IPS DF 4.7 (cell line): ENCODE results near the gene CYP4A22.
"Not testable (repeated sequence)": the region's sequence is repeated elsewhere in the genome, so short reads cannot be mapped to it uniquely, and the experiment has no call there.

ENCODE experiments used
- DNase-seq: peaks from one replicate; pipeline ENCODE4 v3.0.0-alpha.2; 2013; ENCODE audit warnings: low spot score; ENCODE audit errors: extremely low read depth

The CYP4A22 gene

GRCh38 chr1:47149162-47149561 lies 11.9 kb downstream of the CYP4A22 start:
- not testable (repeated sequence) for DNase-seq

GRCh38 chr1:47156457-47156856 lies 19.2 kb downstream of the CYP4A22 start:
- DNase-seq: not testable (repeated sequence)

GRCh38 chr1:47157957-47158356 lies 20.7 kb downstream of the CYP4A22 start:
- not testable (repeated sequence) for DNase-seq

- no peak for DNase-seq
Observed at GRCh38 chr1:47160716-47161115, 23.5 kb downstream of the CYP4A22 start.

GRCh38 chr1:47161298-47162040 lies 24.2 kb downstream of the CYP4A22 start:
- DNase-seq: no peak

GRCh38 chr1:47164552-47164951 lies 27.3 kb downstream of the CYP4A22 start:
- no peak for DNase-seq

GRCh38 chr1:47172782-47173181 lies 35.5 kb downstream of the CYP4A22 start:
- no peak for DNase-seq

- DNase-seq: no peak
Observed at GRCh38 chr1:47174656-47175020, 37.4 kb downstream of the CYP4A22 start.

GRCh38 chr1:47175227-47175934 lies 38.1 kb downstream of the CYP4A22 start:
- DNase-seq: peak; percentile 60

GRCh38 chr1:47178020-47178419 lies 40.8 kb downstream of the CYP4A22 start:
- DNase-seq: no peak

GRCh38 chr1:47178654-47179016 lies 41.4 kb downstream of the CYP4A22 start:
- no peak for DNase-seq

GRCh38 chr1:47179017-47179987 lies 42.1 kb downstream of the CYP4A22 start:
- DNase-seq: peak; percentile 81

GRCh38 chr1:47179988-47180563 lies 42.8 kb downstream of the CYP4A22 start:
- DNase-seq: no peak

- DNase-seq: no peak
Observed at GRCh38 chr1:47180603-47181094, 43.4 kb downstream of the CYP4A22 start.

- no peak for DNase-seq
Observed at GRCh38 chr1:47181095-47181954, 44.1 kb downstream of the CYP4A22 start.

GRCh38 chr1:47181955-47182675 lies 44.9 kb downstream of the CYP4A22 start:
- no peak for DNase-seq

- no peak for DNase-seq
Observed at GRCh38 chr1:47182676-47183235, 45.5 kb downstream of the CYP4A22 start.

- no peak for DNase-seq
Observed at GRCh38 chr1:47183308-47184089, 46.3 kb downstream of the CYP4A22 start.
